ENCODE results near the gene BRIX1. TPM values are rescaled to one million over a fixed set of nuclear protein-coding genes. Genes with fewer than 3 reads are reported as not detected.

Gene BRIX1
- total RNA-seq, 6 experiments from 2014 or later, result 4.9 to 9.4 (median 8.1) TPM

DNA sequence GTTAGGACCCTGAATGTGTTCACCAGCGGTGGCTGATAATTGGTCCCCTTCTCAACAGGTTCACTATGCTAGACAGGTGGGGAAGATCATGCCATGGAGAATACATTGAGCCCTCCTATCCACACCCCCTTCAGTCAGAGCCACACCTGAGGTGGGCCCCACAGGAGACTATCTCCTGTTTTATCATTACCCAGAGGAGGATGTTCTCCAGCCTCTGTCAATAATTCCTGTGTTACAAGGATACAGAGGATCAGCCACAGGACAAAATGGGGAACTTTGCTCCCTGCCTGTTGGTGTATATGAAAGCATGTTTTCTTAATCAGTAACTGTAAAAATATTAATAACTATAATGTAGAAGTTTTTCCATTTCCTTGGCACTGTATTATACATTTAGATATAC is 26.1 kb upstream of the BRIX1 start:
- no peak for DNase-seq
- no peaks in the 10 kb centered on the region for H3K27me3 ChIP-seq
- H3K36me3 ChIP-seq, result no peaks in the 10 kb centered on the region
- H3K27ac ChIP-seq, result no peak overlapping the region
- intact Hi-C loops (cut with DNase I), result no loop called here
- TF ChIP-seq, protein P1, sequence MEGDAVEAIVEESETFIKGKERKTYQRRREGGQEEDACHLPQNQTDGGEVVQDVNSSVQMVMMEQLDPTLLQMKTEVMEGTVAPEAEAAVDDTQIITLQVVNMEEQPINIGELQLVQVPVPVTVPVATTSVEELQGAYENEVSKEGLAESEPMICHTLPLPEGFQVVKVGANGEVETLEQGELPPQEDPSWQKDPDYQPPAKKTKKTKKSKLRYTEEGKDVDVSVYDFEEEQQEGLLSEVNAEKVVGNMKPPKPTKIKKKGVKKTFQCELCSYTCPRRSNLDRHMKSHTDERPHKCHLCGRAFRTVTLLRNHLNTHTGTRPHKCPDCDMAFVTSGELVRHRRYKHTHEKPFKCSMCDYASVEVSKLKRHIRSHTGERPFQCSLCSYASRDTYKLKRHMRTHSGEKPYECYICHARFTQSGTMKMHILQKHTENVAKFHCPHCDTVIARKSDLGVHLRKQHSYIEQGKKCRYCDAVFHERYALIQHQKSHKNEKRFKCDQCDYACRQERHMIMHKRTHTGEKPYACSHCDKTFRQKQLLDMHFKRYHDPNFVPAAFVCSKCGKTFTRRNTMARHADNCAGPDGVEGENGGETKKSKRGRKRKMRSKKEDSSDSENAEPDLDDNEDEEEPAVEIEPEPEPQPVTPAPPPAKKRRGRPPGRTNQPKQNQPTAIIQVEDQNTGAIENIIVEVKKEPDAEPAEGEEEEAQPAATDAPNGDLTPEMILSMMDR (IDR thresholded peaks at IDR 0.05), result no peak
- TF ChIP-seq POLR2A (IDR thresholded peaks at IDR 0.05), result no peak
- WGBS (ENCODE audit: insufficient coverage, low coverage, low lambda C conversion rate, missing lambda C conversion rate), result no CpG with 5 or more reads among the region's 1 CpG
- no peaks in the 10 kb centered on the region for H3K9me3 ChIP-seq
- H3K4me1 ChIP-seq, result no peaks in the 10 kb centered on the region
- H3K4me3 ChIP-seq, result no peak overlapping the region
- no peak for ATAC-seq

DNA sequence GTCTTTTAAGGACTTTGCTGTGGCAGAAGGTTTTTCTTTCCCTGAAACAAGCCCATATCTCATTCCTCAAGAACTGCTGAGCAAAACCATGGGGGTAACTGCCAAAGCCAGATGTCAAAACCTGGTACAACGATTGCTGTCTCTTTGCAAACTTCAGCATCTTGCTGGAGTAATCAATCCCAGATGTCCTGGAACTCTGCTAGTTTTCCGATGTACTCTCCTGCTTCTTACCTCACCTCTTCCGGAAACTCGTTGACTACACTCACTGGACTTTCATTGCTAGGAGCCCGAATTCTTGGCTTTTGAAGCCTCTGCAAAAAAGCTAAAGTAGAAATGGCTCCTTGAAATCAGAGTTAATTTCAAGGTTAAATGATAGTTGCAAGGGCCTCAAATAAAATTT is 23.5 kb upstream of the BRIX1 start:
- no peaks in the 10 kb centered on the region for H3K4me1 ChIP-seq
- no peaks in the 10 kb centered on the region for H3K27me3 ChIP-seq
- DNase-seq (no peak), ATAC-seq (no peak)
- no peak overlapping the region for H3K4me3 ChIP-seq
- no peaks in the 10 kb centered on the region for H3K9me3 ChIP-seq
- H3K27ac ChIP-seq, result no peak overlapping the region
- intact Hi-C loops (cut with DNase I), result no loop called here
- H3K36me3 ChIP-seq, result no peaks in the 10 kb centered on the region
- WGBS (ENCODE audit: insufficient coverage, low coverage, low lambda C conversion rate, missing lambda C conversion rate), result 80% methylated on average over 5 of the region's 5 CpGs
- TF ChIP-seq POLR2A (IDR thresholded peaks at IDR 0.05), result no peak
- TF ChIP-seq, protein P1 (IDR thresholded peaks at IDR 0.05), result no peak

DNA sequence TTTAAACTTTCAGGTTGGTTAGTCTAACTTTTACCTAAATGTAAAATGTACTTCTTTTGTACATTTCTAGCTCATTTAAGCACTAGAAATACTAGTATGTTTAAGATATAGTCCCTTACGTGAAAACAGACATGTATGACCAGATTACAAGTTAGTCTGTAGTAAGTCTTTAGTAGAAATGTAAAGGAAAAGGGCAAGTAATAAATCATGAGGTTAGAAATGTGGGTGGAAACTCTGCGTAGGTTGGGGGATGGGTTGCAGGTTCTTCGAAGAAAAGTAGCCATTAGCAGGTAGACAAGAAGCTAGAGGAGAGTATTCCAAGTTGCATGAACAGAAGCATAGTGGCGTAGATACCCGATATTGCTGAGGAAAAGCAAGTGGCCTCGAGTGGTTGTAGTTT is 23.1 kb upstream of the BRIX1 start:
- TF ChIP-seq, protein P1 (IDR thresholded peaks at IDR 0.05), result no peak
- no peak for TF ChIP-seq POLR2A (IDR thresholded peaks at IDR 0.05)
- Histone ChIP-seq H3K4me1 (no peaks in the 10 kb centered on the region), H3K27me3 (no peaks in the 10 kb centered on the region), H3K4me3 (no peak overlapping the region), H3K36me3 (no peaks in the 10 kb centered on the region), H3K27ac (no peak overlapping the region), H3K9me3 (no peaks in the 10 kb centered on the region)
- 88% methylated on average over 6 of the region's 6 CpGs for WGBS (ENCODE audit: insufficient coverage, low coverage, low lambda C conversion rate, missing lambda C conversion rate)
- ATAC-seq, result no peak
- no peak for DNase-seq
- intact Hi-C loops (cut with DNase I), result no loop called here

DNA sequence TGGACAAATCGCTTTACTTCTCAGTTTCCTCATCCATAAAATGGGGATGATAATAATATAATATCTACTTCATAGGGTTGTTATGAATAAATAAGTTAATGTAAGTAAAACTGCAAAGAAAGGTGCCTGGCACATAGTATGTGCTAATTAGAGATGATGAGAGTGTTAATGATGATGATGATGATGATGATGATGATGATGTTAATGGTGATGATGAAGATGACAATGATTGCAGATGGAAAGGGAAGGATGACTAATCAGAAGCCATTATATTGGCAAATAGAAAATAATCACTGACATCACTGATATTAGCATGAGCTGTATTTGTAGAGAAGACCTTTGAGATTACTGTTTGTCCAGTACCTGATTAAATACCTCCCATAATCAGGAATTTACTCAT is 20.8 kb upstream of the BRIX1 start:
- ATAC-seq, result no peak
- intact Hi-C loops (cut with DNase I), result loop anchor here in 1 of 2 donors (5.0 kb wide), 1 partner anchor 417 kb away; no protein-coding TSS in a partner anchor
- Histone ChIP-seq H3K36me3 (no peaks in the 10 kb centered on the region), H3K4me1 (no peaks in the 10 kb centered on the region), H3K27me3 (no peaks in the 10 kb centered on the region), H3K4me3 (no peak overlapping the region), H3K9me3 (no peaks in the 10 kb centered on the region), H3K27ac (no peak overlapping the region)
- no peak for TF ChIP-seq POLR2A (IDR thresholded peaks at IDR 0.05)
- TF ChIP-seq, protein P1 (IDR thresholded peaks at IDR 0.05), result no peak
- WGBS (ENCODE audit: insufficient coverage, low coverage, low lambda C conversion rate, missing lambda C conversion rate), result 100% methylated on average over 1 of the region's 1 CpG
- DNase-seq, result no peak
